Endothelial cell of umbilical vein (primary cell): ENCODE data around the gene MAML1. TPM values are rescaled to one million over a fixed set of nuclear protein-coding genes. Genes with fewer than 3 reads are reported as not detected.

Source experiments
- BruUV-seq: library from RNA; stranded (reverse); fragments of 400-500 nt; replicated peaks from 2 replicates; lab custom pipeline; 2021; lab: Mats Ljungman, UMichigan
- CTCF ChIA-PET: fragments of 300-600, 350-600 bp; sonication (Branson Sonifier 250); formaldehyde crosslinking; loops from one replicate; lab custom pipeline; 2021; ENCODE audit warnings: antibody characterized with exemption, inconsistent platforms; lab: Charles Lee
- POLR2A ChIA-PET: fragments of 300-600, 350-600 bp; sonication (Branson Sonifier 250); formaldehyde crosslinking; loops from one replicate; lab custom pipeline; 2021; ENCODE audit warnings: antibody characterized with exemption, inconsistent platforms; lab: Charles Lee
- DNase-seq: peaks from one replicate; pipeline ENCODE4 v3.0.0-alpha.2; 2011; ENCODE audit warnings: low read depth, low spot score
- FAIRE-seq: peaks from 2 replicates; lab custom pipeline; 2011; peaks lifted over from hg19 to GRCh38; lab: Jason Lieb, UNC
- H2AFZ ChIP-seq: 2 replicates; pipeline ENCODE4 v1.6.0; 2012; ENCODE audit warnings: low read depth, low read length, control low read depth, inconsistent platforms
- H3K27ac ChIP-seq: 2 replicates; pipeline ENCODE4 v1.5.1; 2011; ENCODE audit warnings: low read depth, mild to moderate bottlenecking, control low read depth, low read length, moderate library complexity; ENCODE audit not compliant: insufficient read depth
- H3K27me3 ChIP-seq, 2 experiments: 2 replicates each; pipeline versions ENCODE4 v1.6.0 to v1.6.1; 2011; ENCODE audit warnings: low read length in 2 of 2, mixed read lengths in 1 of 2; ENCODE audit not compliant: control insufficient read depth in 2 of 2, insufficient read depth in 2 of 2
- H3K36me3 ChIP-seq, 2 experiments: 2 replicates in 1 of 2; 3 replicates in 1 of 2; pipeline ENCODE4 v1.5.1; 2011; ENCODE audit warnings: low read length in 2 of 2, mild to moderate bottlenecking in 1 of 2, moderate library complexity in 1 of 2; ENCODE audit not compliant: control insufficient read depth in 2 of 2, insufficient read depth in 2 of 2; ENCODE audit errors: extremely low read depth in 1 of 2
- H3K4me1 ChIP-seq: 3 replicates; pipeline ENCODE4 v1.5.1; 2011; ENCODE audit warnings: mild to moderate bottlenecking, low read length; ENCODE audit not compliant: control insufficient read depth, insufficient read depth; ENCODE audit errors: extremely low read depth
- H3K4me2 ChIP-seq: 2 replicates; pipeline ENCODE4 v1.6.1; 2011; ENCODE audit warnings: low read length, control low read depth, mixed read lengths; ENCODE audit not compliant: insufficient read depth
- H3K4me3 ChIP-seq, 3 experiments: fragments of 200-600 bp in 1 of 3; sonication (generic), shearing (Covaris generic) in 1 of 3; replicated peaks in 1 of 3; 2 replicates each; pipeline ENCODE4 v1.5.1; 2011 to 2016; ENCODE audit warnings: control low read depth in 3 of 3, low read length in 3 of 3, mild to moderate bottlenecking in 2 of 3, inconsistent platforms in 1 of 3, low read depth in 1 of 3, moderate library complexity in 1 of 3; ENCODE audit not compliant: insufficient read depth in 1 of 3
- H3K79me2 ChIP-seq: 2 replicates; pipeline ENCODE4 v1.6.0; 2012; ENCODE audit warnings: low read length, inconsistent platforms; ENCODE audit not compliant: control insufficient read depth, insufficient read depth
- H3K9ac ChIP-seq: replicated peaks from 2 replicates; pipeline ENCODE3; 2011; ENCODE audit warnings: low read length, control low read depth; ENCODE audit not compliant: insufficient read depth; ENCODE audit errors: extremely low read depth
- H3K9me1 ChIP-seq: replicated peaks from 3 replicates; pipeline ENCODE4 v1.6.0; 2011; ENCODE audit warnings: mild to moderate bottlenecking, low read length; ENCODE audit not compliant: control insufficient read depth, insufficient read depth; ENCODE audit errors: extremely low read depth
- H3K9me3 ChIP-seq: replicated peaks from 2 replicates; pipeline ENCODE4 v1.5.1; 2012; ENCODE audit warnings: low read length, inconsistent platforms; ENCODE audit not compliant: control insufficient read depth, insufficient read depth
- H4K20me1 ChIP-seq: replicated peaks from 2 replicates; pipeline ENCODE3; 2011; ENCODE audit warnings: mild to moderate bottlenecking, low read length; ENCODE audit not compliant: control insufficient read depth, insufficient read depth; ENCODE audit errors: extremely low read depth
- CTCF ChIP-seq, 2 donors: IDR thresholded peaks; 1 replicate in 1 of 2; 2 replicates in 1 of 2; pipeline ENCODE4 v1.5.1; 2011; ENCODE audit warnings: low read length in 2 of 2, mild to moderate bottlenecking in 2 of 2, moderate library complexity in 2 of 2, control low read depth in 1 of 2, inconsistent platforms in 1 of 2, low read depth in 1 of 2; ENCODE audit not compliant: insufficient read depth in 1 of 2; ENCODE audit errors: extremely low read depth in 1 of 2
- EZH2 ChIP-seq: IDR thresholded peaks from 2 replicates; pipeline ENCODE4 v1.6.1; 2012; ENCODE audit warnings: borderline replicate concordance, low read depth, mild to moderate bottlenecking, moderate library complexity, low read length, inconsistent platforms; ENCODE audit not compliant: severe bottlenecking
- JUN ChIP-seq: IDR thresholded peaks from 2 replicates; pipeline ENCODE4 v1.6.1; 2011; ENCODE audit warnings: borderline replicate concordance, low read depth; ENCODE audit not compliant: insufficient read length, insufficient read depth
- MAX ChIP-seq: IDR thresholded peaks from 2 replicates; pipeline ENCODE4 v1.6.1; 2011; ENCODE audit not compliant: insufficient read depth, insufficient read length
- MYC ChIP-seq: IDR thresholded peaks from one replicate; pipeline ENCODE4 v1.6.1; 2011; ENCODE audit warnings: mild to moderate bottlenecking, low read depth, low read length
- POLR2A ChIP-seq: IDR thresholded peaks from 2 replicates; pipeline ENCODE4 v1.6.1; 2012; ENCODE audit warnings: low read depth, mild to moderate bottlenecking, control low read depth, low read length
- dilution Hi-C: fragments of 300-500 bp; cut with MboI; formaldehyde crosslinking; loops from one replicate; pipeline ENCODE4 v1.15.0; 2019; ENCODE audit warnings: low sequenced_read_pairs; ENCODE audit not compliant: extremely low pct_ligation_motif_present
- intact Hi-C: fragments of 100-400 bp; cut with micrococcal nuclease; formaldehyde crosslinking; loops from one replicate; pipeline ENCODE4 v1.10.0; 2022
- polyA plus RNA-seq, 4 experiments: library from polyadenylated mRNA; depleted of rRNA in 3 of 4; stranded (reverse) in 3 of 4; unstranded in 1 of 4; fragments of >200 nt; gene quantifications; 2 replicates each; pipeline versions ENCODE4 v1.2.1 to v1.2.3, GENCODE V29; 2011 to 2012; ENCODE audit warnings: missing spikeins in 1 of 4
- total RNA-seq: library from RNA; stranded (reverse); gene quantifications from 2 replicates; pipeline ENCODE4 v1.2.3, GENCODE V29; 2021

MAML1 gene
- total and polyA plus RNA-seq, 2 donors (not counting 3 experiments of a cell fraction or from before 2014, with no cell fraction given), result 12.4 to 29.0 TPM

GRCh38 chr5:179822059-179822432, 89.4 kb downstream of the MAML1 start:
- peaks cover 26 to 38% of the 10 kb centered on the region in 2 experiments for H3K36me3 ChIP-seq
- CTCF ChIA-PET, result interaction anchor here (1.7 kb wide), 1 partner anchor 20 kb away, joined by 5 read pairs; no protein-coding TSS in a partner anchor
- intact Hi-C loops, result loop anchor here (5.0 kb wide), 2 partner anchors 250 to 265 kb away; partner anchors contain the start of gene RNF130

GRCh38 chr5:179822444-179822990, 89.9 kb downstream of the MAML1 start:
- H3K27ac ChIP-seq, result no peak overlapping the region
- intact Hi-C loops, result loop anchor here (5.0 kb wide), 2 partner anchors 250 to 265 kb away; partner anchors contain the start of gene RNF130
- ChIA-PET CTCF (interaction anchor here (1.7 kb wide), 1 partner anchor 20 kb away, joined by 5 read pairs; no protein-coding TSS in a partner anchor), POLR2A (interaction anchor here (0.6 to 1.4 kb wide), 8 partner anchors 7 to 1369 kb away, joined by 3 to 6 read pairs (median 4); partner anchors contain the start of gene HNRNPH1)
- H3K9me1 ChIP-seq, result no peaks in the 10 kb centered on the region
- dilution Hi-C loops, result no loop called here
- no peaks in the 10 kb centered on the region for H3K27me3 ChIP-seq
- FAIRE-seq (peak; percentile 37), DNase-seq (no peak)
- peaks cover 10% of the 10 kb centered on the region for H4K20me1 ChIP-seq
- H3K79me2 ChIP-seq, result peaks cover 56% of the 10 kb centered on the region
- TF ChIP-seq MAX, result no peak
- TF ChIP-seq POLR2A, result no peak
- no peak for TF ChIP-seq JUN
- no peak for TF ChIP-seq CTCF (IDR thresholded peaks at IDR 0.05; ENCODE audit: extremely low read depth in 1 of 2, insufficient read depth in 1 of 2, low read depth in 1 of 2, low read length in 2 of 2)
- no peak for TF ChIP-seq EZH2
- H3K36me3 ChIP-seq, result peaks cover 28 to 39% of the 10 kb centered on the region in 2 experiments
- no peaks in the 10 kb centered on the region for H3K9me3 ChIP-seq
- peaks cover 37% of the 10 kb centered on the region for H3K4me1 ChIP-seq
- peak overlapping the region; percentile 88 for H3K4me2 ChIP-seq
- BruUV-seq, result no TSS peak
- no peak overlapping the region for H2AFZ ChIP-seq
- H3K9ac ChIP-seq, result peak overlapping the region; percentile 87
- peak overlapping the region in 2 of 3 experiments; percentile 82 to 90 for H3K4me3 ChIP-seq

More at GRCh38 chr5:179822059-179822432, 89.4 kb downstream of the MAML1 start:
- dilution Hi-C loops, result no loop called here
- H3K4me3 ChIP-seq, result peak overlapping the region; percentile 1 to 90 (median 82)
- H3K4me2 ChIP-seq, result peak overlapping the region; percentile 88
- peak overlapping the region; percentile 87 for H3K9ac ChIP-seq
- H3K27me3 ChIP-seq, result no peaks in the 10 kb centered on the region
- TF ChIP-seq MYC, result no peak
- H3K9me3 ChIP-seq, result no peaks in the 10 kb centered on the region
- TSS peak; percentile 59 for BruUV-seq
- peaks cover 37% of the 10 kb centered on the region for H3K4me1 ChIP-seq
- H4K20me1 ChIP-seq, result peaks cover 10% of the 10 kb centered on the region
- H3K27ac ChIP-seq, result no peak overlapping the region
- POLR2A ChIA-PET, result interaction anchor here (0.6 to 1.4 kb wide), 6 partner anchors 8 to 494 kb away, joined by 3 to 6 read pairs (median 4); partner anchors contain the start of gene HNRNPH1
- DNase-seq (no peak), FAIRE-seq (no peak)
- peaks cover 55% of the 10 kb centered on the region for H3K79me2 ChIP-seq
- no peak overlapping the region for H2AFZ ChIP-seq
- H3K9me1 ChIP-seq, result no peaks in the 10 kb centered on the region
